Kidney glomerular epithelial cell (primary cell): ENCODE results near the gene LHB.
A peak's percentile ranks its signal among the peaks of the same experiment; 100 is the strongest.
"Not testable (repeated sequence)": the region's sequence is repeated elsewhere in the genome, so short reads cannot be mapped to it uniquely, and the experiment has no call there.

ENCODE experiments used
- DNase-seq: peaks from one replicate; lab custom pipeline; 2025; lab: John Stamatoyannopoulos, UW

The LHB gene

DNA sequence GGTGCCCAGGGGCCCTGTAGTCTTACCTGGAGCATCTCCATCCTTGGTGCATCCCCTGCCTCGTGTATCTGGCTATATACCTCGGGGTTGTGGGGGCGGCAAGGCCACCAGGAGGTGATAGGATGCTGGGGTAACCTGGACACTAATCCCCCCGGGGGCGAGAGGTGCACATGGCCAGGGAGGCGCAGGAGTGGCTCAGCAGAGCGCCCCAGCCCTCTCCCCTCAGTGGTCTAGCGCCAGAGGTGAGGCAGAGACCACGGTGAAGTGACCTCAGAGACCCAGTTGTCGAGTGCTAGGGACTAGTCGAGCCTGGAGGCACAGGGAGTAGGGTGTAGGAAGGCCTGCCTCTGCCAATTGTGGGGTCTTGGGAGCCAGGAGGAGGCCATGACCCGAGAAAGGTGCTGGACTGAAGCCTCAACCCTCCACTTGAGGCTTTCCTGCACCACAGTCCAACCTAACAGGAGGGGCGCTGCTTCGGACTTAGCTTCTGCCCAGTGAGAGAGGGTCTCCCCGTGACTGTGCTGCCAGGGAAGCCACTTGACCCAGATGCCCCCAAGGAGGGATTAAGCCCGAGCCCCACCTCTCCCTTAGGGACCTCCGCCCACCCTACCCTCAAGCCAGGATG, at the start of gene LHB:
TSS of gene LHB (minus strand) at position 51 of the 625 bp plus-strand sequence. CDS start at position 41, 10 bp downstream.
- no peak for DNase-seq

DNA sequence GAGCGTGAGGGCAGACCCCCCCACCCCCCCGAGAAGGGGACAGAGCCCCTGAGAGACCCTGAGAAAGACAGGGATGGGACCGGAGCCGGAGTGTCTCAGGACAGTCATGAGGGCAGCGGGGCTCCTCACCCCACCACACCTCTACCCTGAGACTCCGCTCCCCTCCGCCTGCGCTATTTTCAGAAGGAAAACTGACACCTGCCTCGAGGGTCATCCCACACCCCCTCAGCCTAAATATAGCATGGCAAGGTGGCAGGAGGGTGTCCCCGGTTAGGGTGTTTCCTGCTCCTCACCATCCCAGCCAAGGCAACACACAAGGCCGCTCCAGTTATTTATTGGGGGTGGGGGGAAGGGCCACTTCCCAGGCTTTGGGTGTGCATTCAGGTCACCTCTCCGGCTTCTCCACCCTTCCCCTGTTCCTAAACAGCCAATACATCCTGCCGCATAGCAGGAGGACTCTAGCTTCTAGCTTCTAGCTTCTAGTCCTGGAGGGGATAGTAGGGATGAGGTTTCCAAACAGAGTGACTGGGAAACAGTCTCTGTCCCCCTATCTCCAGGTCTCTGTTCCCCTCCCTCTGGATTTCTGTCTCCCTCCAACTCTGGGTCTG, 49.1 kb upstream of the LHB start:
- DNase-seq: no peak

DNA sequence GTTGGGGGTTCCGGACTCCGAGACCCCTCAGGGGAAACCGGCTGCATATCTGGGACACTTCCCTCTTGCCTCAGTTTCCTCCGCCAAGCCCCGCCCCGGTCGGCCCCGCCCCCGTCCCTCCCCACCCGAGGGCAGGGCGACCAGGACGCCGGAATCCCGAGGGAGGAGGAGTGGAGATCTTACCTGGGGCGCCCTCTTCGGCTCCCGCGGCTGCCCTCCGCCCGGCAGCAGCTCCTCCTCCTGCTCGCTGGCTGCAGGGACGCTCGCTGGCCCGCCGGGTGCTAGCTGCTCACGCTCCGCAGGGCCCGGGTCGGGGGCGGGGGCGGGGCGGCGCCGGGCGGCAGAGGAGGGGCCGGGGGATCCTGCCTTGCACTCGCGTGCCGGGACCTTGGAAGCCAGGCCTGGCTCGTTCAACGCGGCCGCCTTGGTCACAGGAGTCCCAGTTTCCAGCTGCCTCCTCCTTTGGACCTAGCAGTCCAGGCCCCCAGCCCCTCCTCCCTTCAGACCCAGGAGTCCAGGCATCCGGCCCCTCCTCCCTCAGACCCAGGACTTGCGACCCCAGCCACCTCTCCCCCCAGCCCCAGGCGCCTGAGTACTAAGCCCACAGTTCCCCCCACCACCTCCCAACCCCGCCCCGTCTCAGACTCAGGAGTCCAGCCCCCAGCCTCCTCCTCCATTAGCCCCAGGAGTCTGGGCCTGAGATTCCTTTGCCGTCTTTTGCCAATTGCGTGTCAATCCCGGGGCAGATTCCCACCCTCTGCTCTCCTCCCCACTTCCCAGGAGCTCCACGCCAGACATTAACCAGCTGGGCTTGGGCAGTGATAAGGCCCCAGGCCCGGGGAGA, 48.1 kb upstream of the LHB start, which contains the start of gene NTF4:
TSS of gene NTF4 (minus strand) at position 51 of the 844 bp plus-strand sequence. CDS start 2,821 bp downstream, outside the sequence.
- DNase-seq: no peak

DNA sequence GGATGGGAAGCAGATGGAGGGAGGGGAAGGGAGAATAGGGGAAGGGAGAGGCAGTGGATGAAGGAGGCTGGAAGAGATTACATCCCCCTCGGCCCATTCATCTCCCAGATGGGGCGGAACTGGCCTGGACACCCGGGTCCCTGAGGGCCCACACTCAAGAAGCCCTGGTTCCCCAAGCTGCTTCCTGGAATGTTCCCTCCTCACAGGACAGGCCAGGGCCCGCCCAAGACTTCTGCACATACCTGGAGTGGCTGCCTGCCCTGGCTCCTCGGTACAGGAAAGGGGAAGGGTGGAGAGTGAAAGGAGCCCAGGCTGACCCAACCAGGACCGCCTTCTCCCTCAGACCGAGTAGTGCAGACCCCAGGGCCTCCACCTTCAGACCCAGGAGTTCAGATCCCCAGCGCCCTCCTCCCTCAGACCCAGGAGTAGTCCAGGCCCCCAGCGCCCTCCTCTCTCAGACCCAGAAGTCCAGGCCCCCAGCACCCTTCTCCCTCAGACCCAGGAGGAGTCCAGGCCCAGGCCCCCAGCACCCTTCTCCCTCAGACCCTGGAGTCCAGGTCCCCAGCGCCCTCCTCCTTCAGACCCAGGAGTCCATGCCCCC, 47.2 kb upstream of the LHB start:
- no peak for DNase-seq

GRCh38 chr19:49061445-49061844, 44.6 kb upstream of the LHB start:
- no peak for DNase-seq

DNA sequence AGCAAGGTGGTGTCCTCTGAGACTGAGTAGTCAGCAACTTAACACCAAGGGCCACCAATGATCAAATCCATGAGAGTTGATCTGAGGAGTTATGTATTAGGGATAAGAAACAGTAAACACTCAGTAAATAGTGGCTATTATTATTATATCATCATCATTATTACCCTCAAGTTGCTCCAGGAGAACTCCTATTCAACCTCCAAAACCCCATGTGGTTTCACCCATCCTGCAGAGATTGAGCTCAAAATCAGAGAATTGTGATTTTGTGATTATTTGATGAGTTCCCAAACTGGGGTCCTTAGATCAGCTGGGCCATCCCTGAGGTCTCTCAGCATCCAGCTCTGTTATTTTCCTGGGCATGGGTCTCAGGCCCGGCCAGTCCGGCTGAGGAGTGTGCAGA, 44.1 kb upstream of the LHB start:
- no peak for DNase-seq

DNA sequence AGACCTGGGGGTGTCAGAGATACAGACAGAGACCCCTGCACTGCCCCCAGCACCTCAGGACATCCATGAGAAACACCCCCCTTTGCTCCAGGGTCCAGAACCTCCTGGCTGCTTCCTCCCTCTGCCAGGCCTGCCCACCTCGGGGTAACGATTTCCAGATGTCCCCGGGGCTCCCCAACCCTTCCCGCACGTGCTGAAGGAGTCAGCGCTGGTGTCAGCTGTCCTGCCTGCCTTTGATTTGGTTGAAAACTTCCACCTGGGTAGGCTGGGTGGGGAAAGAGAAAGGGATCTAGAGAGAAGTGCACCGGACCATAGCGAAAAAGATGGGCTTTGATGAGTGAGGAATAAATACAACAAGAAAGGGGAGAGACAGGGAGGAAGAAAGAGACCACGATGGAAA, 42.2 kb upstream of the LHB start:
- DNase-seq: no peak

GRCh38 chr19:49058562-49058961, 41.7 kb upstream of the LHB start:
- no peak for DNase-seq

DNA sequence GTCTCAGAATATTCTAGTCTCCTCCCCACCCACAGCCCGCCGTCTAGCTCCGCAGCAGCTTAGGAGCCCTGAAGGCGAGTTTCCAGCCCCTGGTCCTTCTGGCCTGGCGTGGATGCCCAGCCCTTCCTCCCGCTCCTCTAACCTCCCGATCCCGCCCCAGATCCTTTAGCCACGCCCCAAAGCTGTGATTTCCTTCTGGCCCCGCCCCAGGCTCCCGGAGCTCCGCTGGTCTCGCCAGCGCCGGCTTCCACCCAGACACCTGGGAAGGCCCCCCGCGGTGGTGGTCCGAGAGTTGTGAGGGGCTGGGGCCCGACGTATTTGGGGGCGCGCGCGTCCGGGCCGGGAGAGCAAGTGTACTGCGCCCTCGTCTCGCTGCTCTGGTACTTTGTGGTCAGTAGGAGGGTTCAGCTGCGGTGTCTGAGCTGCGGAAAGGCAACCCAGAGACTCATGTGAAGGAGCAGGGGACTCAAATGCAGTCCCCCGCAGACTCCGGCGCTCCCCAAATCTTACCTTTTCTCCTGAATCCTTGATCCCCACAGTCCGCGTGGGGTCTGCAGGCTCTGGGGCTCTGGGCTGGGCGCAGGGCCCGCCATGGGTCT, 40.8 kb upstream of the LHB start, which contains the start of gene CGB7:
TSS of gene CGB7 (minus strand) at position 114 of the 599 bp plus-strand sequence. CDS start 2,374 bp downstream, outside the sequence.
- DNase-seq: peak; percentile 36

DNA sequence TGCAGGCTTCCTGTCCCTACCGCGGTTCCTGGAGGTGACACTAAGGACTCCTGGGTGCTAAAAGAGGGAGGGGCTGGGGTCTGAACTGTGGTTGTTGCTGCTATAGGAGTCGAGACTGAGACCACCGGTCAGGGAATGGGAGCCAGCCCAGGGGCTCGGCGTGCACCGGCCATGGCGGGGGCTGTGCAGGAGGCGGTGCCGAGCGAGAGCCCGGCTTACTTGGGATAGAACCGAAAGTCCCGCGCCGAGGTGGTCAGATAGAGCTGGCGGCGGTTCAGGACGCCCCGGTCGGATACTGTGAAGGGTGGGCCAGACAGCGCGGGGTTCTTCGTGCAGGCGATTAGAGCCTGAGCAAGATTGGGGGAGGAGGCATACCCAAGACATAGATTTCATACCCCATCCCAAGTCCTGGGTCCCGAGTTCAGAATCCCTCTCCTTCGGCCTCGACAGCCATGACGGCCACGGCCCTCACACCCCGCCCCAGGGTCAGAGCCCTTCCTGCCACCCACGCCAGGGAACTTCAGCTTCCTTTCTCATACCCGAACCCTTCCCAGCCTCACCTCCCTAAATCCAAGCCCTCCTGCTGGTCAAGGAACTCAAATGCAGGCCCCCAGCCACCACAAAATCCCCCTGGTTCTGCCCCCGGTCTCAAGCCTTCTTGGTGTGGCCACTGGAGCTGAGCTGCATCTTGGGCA, 40.2 kb upstream of the LHB start:
- not testable (repeated sequence) for DNase-seq

DNA sequence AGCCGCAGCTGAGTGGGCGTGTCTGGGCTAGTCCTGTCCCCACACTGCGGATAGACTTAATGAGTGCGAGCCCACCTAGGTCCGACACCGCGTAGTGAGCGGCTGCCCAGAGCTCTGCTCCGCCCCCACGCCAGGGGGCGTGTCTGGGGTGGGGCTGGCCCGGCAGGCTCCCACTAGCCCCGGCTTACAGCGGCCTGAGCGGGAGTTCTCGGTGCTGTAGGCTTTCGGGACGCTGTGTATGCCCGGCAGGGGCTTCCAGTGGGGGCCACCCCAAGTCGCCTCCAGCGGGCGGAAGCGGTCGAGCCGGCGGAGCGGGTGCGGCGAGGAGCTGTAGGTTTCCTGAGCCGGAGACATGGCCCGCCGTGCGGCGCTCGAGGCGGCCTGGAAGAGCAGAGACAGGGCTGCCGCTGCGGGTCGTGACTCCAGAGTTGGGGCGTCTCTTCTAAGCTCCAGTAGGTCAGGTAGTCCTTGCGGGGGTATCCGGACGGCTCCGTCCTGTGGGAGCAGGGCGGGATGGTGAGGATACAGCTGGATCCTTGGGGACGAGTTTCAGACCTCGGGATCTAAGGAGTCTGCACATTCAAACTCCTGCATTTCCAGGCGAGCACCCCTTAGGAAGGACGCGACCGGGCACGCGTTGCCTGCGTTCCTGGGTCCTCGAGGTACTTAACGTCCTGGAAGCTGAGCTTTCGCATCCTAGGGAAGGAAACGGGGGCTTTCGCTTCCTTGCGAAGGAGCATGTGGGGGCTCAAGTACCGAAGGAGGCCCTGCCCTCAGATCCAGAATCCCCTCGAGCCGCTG, 39.4 kb upstream of the LHB start:
- DNase-seq: no peak

- not testable (repeated sequence) for DNase-seq
Observed at GRCh38 chr19:49050376-49051033, 33.6 kb upstream of the LHB start.

DNA sequence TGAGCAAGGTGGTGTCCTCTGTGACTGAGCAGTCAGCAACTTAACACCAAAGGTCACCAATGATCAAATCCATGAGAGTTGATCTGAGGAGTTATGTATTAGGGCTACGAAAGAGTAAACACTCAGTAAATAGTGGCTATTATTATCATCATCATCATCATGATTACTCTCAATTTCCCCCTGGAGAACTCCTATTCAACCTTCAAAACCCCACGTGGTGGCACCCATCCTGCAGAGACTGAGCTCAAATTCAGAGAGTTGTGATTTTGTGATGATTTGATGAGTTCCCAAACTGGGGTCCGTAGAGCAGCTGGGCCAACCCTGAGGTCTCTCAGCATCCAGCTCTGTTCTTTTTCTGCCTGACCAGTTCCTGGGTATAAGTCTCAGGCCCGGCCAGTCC, 32.9 kb upstream of the LHB start:
- DNase-seq: not testable (repeated sequence)

GRCh38 chr19:49049011-49049410, 32.1 kb upstream of the LHB start, which contains the start of gene CGB8:
TSS of gene CGB8 (minus strand) at chr19:49049111. CDS start at chr19:49048739, 372 bp downstream.
- not testable (repeated sequence) for DNase-seq

DNA sequence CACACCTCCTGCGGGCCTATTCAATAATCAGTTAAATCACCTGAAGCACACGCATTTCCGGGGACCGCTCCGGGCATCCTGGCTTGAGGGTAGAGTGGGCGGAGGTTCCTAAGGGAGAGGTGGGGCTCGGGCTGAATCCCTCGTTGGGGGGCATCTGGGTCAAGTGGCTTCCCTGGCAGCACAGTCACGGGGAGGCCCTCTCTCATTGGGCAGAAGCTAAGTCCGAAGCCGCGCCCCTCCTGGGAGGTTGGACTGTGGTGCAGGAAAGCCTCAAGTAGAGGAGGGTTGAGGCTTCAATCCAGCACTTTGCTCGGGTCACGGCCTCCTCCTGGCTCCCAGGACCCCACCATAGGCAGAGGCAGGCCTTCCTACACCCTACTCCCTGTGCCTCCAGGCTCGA, 26.7 kb upstream of the LHB start, which contains the start of gene CGB5:
TSS of gene CGB5 (plus strand) at position 301 of the 400 bp plus-strand sequence. CDS start 362 bp downstream, outside the sequence.
- not testable (repeated sequence) for DNase-seq

DNA sequence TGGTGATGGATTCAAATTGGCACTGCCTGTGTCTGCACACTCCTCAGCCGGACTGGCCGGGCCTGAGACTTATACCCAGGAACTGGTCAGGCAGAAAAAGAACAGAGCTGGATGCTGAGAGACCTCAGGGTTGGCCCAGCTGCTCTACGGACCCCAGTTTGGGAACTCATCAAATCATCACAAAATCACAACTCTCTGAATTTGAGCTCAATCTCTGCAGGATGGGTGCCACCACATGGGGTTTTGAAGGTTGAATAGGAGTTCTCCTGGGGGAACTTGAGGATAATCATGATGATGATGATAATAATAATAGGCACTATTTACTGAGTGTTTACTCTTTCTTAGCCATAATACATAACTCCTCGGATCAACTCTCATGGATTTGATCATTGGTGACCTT, 25.8 kb upstream of the LHB start:
- not testable (repeated sequence) for DNase-seq

DNA sequence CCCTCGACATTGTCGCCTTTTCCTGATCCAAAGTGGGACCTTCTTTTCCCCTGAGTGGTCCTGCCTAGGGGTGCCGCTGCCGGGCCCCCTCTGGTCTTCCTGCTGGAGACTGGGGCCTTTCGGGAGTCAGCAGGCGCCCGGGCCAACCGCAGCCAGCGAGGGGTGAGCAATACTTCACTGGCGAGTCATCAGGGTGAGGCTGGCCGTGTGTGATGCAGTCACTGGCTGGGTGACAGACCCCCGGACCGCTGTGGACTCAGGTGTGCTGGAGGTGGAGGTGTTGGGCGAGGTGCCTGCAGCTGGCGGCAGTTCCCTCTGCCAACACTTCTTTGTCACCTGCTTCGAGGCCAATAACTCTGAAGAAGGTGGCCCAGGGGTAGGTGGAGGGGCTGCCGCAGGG, 25.3 kb upstream of the LHB start:
- no peak for DNase-seq

DNA sequence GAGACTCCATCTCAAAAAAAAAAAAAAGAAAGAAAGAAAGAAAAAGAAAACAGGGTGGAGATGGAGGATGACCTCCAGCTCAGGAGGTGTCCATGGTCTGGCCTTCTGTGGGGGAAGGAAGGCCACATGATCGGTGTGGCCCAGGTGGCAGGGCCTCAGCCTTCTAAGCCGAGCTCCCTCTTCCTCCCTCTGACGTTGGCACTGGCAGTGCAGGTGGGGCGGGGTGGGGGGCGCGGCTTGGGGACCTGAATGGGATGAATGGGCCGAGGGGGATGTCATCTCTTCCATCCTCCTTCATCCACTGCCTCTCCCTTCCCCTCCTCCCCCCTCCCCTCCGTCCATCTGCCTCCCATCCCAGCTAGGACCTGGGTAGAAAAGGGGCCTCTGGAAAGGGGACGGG, 22.8 kb upstream of the LHB start:
- not testable (repeated sequence) for DNase-seq

GRCh38 chr19:49038557-49039276, 21.8 kb upstream of the LHB start:
- DNase-seq: peak; percentile 39
